ENCODE results near the gene FOXD1.

GRCh38 chr5:73469878-73470277, 21.3 kb upstream of the FOXD1 start:
- no peak for TF ChIP-seq CTCF (IDR thresholded peaks at IDR 0.05)
- TF ChIP-seq EZH2 (IDR thresholded peaks at IDR 0.05): no peak
- TF ChIP-seq EZH2phosphoT487 (IDR thresholded peaks at IDR 0.05): no peak

Data from neural progenitor cell (in vitro differentiated cells).